ENCODE results near the gene USP13.

- TF ChIP-seq CTCF (conservative IDR thresholded peaks at IDR 0.05): no peak
- TF ChIP-seq ZFX (IDR thresholded peaks at IDR 0.05): no peak
Measured at GRCh38 chr3:179713643-179714090, 60.8 kb downstream of the USP13 start.
